ENCODE measurements around the gene C2CD4D.

DNA sequence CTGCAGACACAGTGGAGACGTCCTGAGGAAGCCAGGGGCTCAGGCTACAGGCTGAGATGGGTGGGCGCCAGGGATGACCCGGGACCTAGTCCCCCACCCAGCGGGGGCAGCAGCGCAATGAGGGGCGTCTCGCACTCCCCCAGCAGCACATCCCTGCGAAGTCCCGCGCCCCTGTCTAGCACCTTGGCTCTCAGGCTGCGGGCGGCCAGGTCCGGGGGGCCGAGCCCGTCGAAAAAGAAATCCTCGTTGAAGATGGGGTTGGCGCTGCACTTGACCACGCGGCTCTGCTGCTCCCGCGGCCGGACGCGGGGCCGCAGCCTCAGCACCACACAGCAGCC, 1.8 kb downstream of the C2CD4D start:
- TF ChIP-seq, protein P1, sequence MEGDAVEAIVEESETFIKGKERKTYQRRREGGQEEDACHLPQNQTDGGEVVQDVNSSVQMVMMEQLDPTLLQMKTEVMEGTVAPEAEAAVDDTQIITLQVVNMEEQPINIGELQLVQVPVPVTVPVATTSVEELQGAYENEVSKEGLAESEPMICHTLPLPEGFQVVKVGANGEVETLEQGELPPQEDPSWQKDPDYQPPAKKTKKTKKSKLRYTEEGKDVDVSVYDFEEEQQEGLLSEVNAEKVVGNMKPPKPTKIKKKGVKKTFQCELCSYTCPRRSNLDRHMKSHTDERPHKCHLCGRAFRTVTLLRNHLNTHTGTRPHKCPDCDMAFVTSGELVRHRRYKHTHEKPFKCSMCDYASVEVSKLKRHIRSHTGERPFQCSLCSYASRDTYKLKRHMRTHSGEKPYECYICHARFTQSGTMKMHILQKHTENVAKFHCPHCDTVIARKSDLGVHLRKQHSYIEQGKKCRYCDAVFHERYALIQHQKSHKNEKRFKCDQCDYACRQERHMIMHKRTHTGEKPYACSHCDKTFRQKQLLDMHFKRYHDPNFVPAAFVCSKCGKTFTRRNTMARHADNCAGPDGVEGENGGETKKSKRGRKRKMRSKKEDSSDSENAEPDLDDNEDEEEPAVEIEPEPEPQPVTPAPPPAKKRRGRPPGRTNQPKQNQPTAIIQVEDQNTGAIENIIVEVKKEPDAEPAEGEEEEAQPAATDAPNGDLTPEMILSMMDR (IDR thresholded peaks at IDR 0.05; ENCODE audit: insufficient read depth, low read length, poor library complexity, severe bottlenecking), result no peak
- no peak for TF ChIP-seq EZH2phosphoT487 (conservative IDR thresholded peaks at IDR 0.05; ENCODE audit: low read length)

All from SU-DHL-6 (cell line).